DND-41 (cell line): ENCODE results near the gene CDH12.

ENCODE experiments used
- ATAC-seq: fragments of 200-7000 bp; cut with Tn5 transposase; 3 replicates; pipeline ENCODE4 v1.9.1; 2021; ENCODE audit warnings: low read depth; ENCODE audit not compliant: insufficient read depth
- DNase-seq: peaks from one replicate; pipeline ENCODE4 v3.0.0-alpha.2; 2020
- H2AFZ ChIP-seq: 2 replicates; pipeline ENCODE4 v1.6.0; 2012; ENCODE audit warnings: low read depth, low read length
- H3K27ac ChIP-seq: 2 replicates; pipeline ENCODE4 v1.5.1; 2012; ENCODE audit warnings: low read length, inconsistent platforms
- H3K27me3 ChIP-seq: fragments of 200-600 bp; sonication (generic); 2 replicates; pipeline ENCODE4 v1.6.0; 2012; ENCODE audit warnings: low read length, mild to moderate bottlenecking, inconsistent platforms; ENCODE audit not compliant: insufficient read depth, poor library complexity
- H3K36me3 ChIP-seq: 2 replicates; pipeline ENCODE4 v1.5.1; 2012; ENCODE audit warnings: low read length, inconsistent platforms; ENCODE audit not compliant: insufficient read depth
- H3K4me1 ChIP-seq: 2 replicates; pipeline ENCODE4 v1.5.1; 2012; ENCODE audit warnings: mild to moderate bottlenecking, low read length; ENCODE audit not compliant: insufficient read depth
- H3K4me2 ChIP-seq: 2 replicates; pipeline ENCODE4 v1.6.0; 2012; ENCODE audit warnings: mild to moderate bottlenecking, moderate library complexity, low read length, inconsistent platforms; ENCODE audit not compliant: insufficient read depth
- H3K4me3 ChIP-seq, 2 experiments: fragments of 200-600 bp in 1 of 2; shearing (Covaris generic) in 1 of 2; 2 replicates each; pipeline ENCODE4 v1.5.1; 2012 to 2016; ENCODE audit warnings: inconsistent platforms in 2 of 2, low read length in 2 of 2, mild to moderate bottlenecking in 2 of 2, low read depth in 1 of 2, moderate library complexity in 1 of 2
- H3K79me2 ChIP-seq: 2 replicates; pipeline ENCODE4 v1.6.0; 2012; ENCODE audit warnings: low read length, inconsistent platforms; ENCODE audit not compliant: insufficient read depth
- H3K9ac ChIP-seq: 2 replicates; pipeline ENCODE4 v1.6.0; 2012; ENCODE audit warnings: low read depth, mild to moderate bottlenecking, inconsistent platforms, low read length, moderate library complexity
- H3K9me3 ChIP-seq: 2 replicates; pipeline ENCODE4 v1.5.1; 2012; ENCODE audit warnings: low read length, moderate library complexity, mild to moderate bottlenecking, inconsistent platforms; ENCODE audit not compliant: insufficient read depth, severe bottlenecking
- H4K20me1 ChIP-seq: 2 replicates; pipeline ENCODE4 v1.6.0; 2012; ENCODE audit warnings: low read length; ENCODE audit not compliant: insufficient read depth
- CTCF ChIP-seq: IDR thresholded peaks from 2 replicates; pipeline ENCODE4 v1.5.1; 2012; ENCODE audit warnings: borderline replicate concordance, low read length, moderate library complexity, mild to moderate bottlenecking; ENCODE audit not compliant: poor library complexity, severe bottlenecking; ENCODE audit errors: extremely low read depth
- EZH2 ChIP-seq: IDR thresholded peaks from 3 replicates; pipeline ENCODE4 v1.6.1; 2012; ENCODE audit warnings: borderline replicate concordance, low read depth, mild to moderate bottlenecking, moderate library complexity, low read length, inconsistent platforms; ENCODE audit not compliant: severe bottlenecking

CDH12 gene

GRCh38 chr5:21802100-21802499 lies 1051.0 kb downstream of the CDH12 start:
- Histone ChIP-seq H3K4me2 (no peak overlapping the region), H3K36me3 (no peaks in the 10 kb centered on the region), H3K4me1 (no peaks in the 10 kb centered on the region), H4K20me1 (no peaks in the 10 kb centered on the region), H3K4me3 (no peak overlapping the region), H3K27me3 (no peaks in the 10 kb centered on the region), H3K27ac (no peak overlapping the region), H3K9ac (no peak overlapping the region), H3K9me3 (no peaks in the 10 kb centered on the region), H3K79me2 (no peaks in the 10 kb centered on the region), H2AFZ (no peak overlapping the region)
- no peak for TF ChIP-seq CTCF
- no peak for TF ChIP-seq EZH2
- ATAC-seq = no peak
- DNase-seq = no peak

GRCh38 chr5:21792748-21793147 lies 1060.4 kb downstream of the CDH12 start:
- H3K4me2 ChIP-seq = no peak overlapping the region
- TF ChIP-seq CTCF (no peak), EZH2 (no peak)
- no peak overlapping the region for H2AFZ ChIP-seq
- H3K9ac ChIP-seq = no peak overlapping the region
- H3K36me3 ChIP-seq = no peaks in the 10 kb centered on the region
- DNase-seq (no peak), ATAC-seq (no peak)
- no peaks in the 10 kb centered on the region for H3K9me3 ChIP-seq
- no peaks in the 10 kb centered on the region for H4K20me1 ChIP-seq
- no peaks in the 10 kb centered on the region for H3K27me3 ChIP-seq
- H3K27ac ChIP-seq = no peak overlapping the region
- no peak overlapping the region for H3K4me3 ChIP-seq
- H3K79me2 ChIP-seq = no peaks in the 10 kb centered on the region
- no peaks in the 10 kb centered on the region for H3K4me1 ChIP-seq

GRCh38 chr5:21791304-21791703 lies 1061.8 kb downstream of the CDH12 start:
- Histone ChIP-seq H3K4me3 (no peak overlapping the region), H3K79me2 (no peaks in the 10 kb centered on the region), H3K27me3 (no peaks in the 10 kb centered on the region), H4K20me1 (no peaks in the 10 kb centered on the region), H3K9me3 (no peaks in the 10 kb centered on the region), H2AFZ (no peak overlapping the region), H3K36me3 (no peaks in the 10 kb centered on the region), H3K9ac (no peak overlapping the region), H3K27ac (no peak overlapping the region), H3K4me1 (no peaks in the 10 kb centered on the region), H3K4me2 (no peak overlapping the region)
- ATAC-seq (no peak), DNase-seq (no peak)
- TF ChIP-seq EZH2 (no peak), CTCF (no peak)

GRCh38 chr5:21784487-21784886 lies 1068.7 kb downstream of the CDH12 start:
- DNase-seq = no peak
- Histone ChIP-seq H2AFZ (no peak overlapping the region), H3K4me2 (no peak overlapping the region)

More at GRCh38 chr5:21784487-21784886, 1068.7 kb downstream of the CDH12 start:
- Histone ChIP-seq H3K9me3 (no peaks in the 10 kb centered on the region), H3K27ac (no peak overlapping the region), H3K27me3 (no peaks in the 10 kb centered on the region), H3K79me2 (no peaks in the 10 kb centered on the region), H3K9ac (no peak overlapping the region), H3K4me1 (no peaks in the 10 kb centered on the region), H3K36me3 (no peaks in the 10 kb centered on the region), H4K20me1 (no peaks in the 10 kb centered on the region), H3K4me3 (no peak overlapping the region)
- no peak for ATAC-seq
- TF ChIP-seq EZH2 = no peak
- no peak for TF ChIP-seq CTCF
